GM23338 (cell line): ENCODE data around the gene IL6R.

Source experiments
- EZH2 ChIP-seq: fragments of 200-600 bp; sonication (generic); IDR thresholded peaks from one replicate; pipeline ENCODE4 v1.8.0; 2017; ENCODE audit warnings: antibody characterized with exemption, mild to moderate bottlenecking, low read depth; ENCODE audit not compliant: unreplicated experiment
- EZH2phosphoT487 ChIP-seq: fragments of 200-600 bp; sonication (generic); IDR thresholded peaks from one replicate; pipeline ENCODE4 v1.8.1; 2018; ENCODE audit warnings: antibody characterized with exemption; ENCODE audit not compliant: unreplicated experiment
- JUNB ChIP-seq: IDR thresholded peaks from one replicate; pipeline ENCODE4 v1.6.1; 2016; ENCODE audit warnings: antibody characterized with exemption; ENCODE audit not compliant: unreplicated experiment
- POLR2AphosphoS5 ChIP-seq: IDR thresholded peaks from 2 replicates; pipeline ENCODE4 v1.6.1; 2016; ENCODE audit warnings: antibody characterized with exemption, low read depth
- ZNF114 ChIP-seq: fragments of 250-450 bp; sonication (Bioruptor Pico); IDR thresholded peaks from 2 replicates; pipeline ENCODE4 v1.5.0; 2020; ENCODE audit warnings: mild to moderate bottlenecking, moderate library complexity
- TF ChIP-seq, protein P1 (sequence below), 2 experiments: fragments of 200-600 bp in 1 of 2; sonication (generic) in 1 of 2; conservative IDR thresholded peaks; 2 replicates each; pipeline versions ENCODE4 v1.5.1 to v1.6.1; 2016 to 2017; ENCODE audit warnings: antibody characterized with exemption in 2 of 2, low read depth in 2 of 2, mild to moderate bottlenecking in 2 of 2, moderate library complexity in 1 of 2
- TF ChIP-seq, protein P2 (sequence below): IDR thresholded peaks from one replicate; pipeline ENCODE4 v1.6.1; 2018; ENCODE audit warnings: antibody characterized with exemption; ENCODE audit not compliant: unreplicated experiment
- TF ChIP-seq, protein P3 (sequence below): IDR thresholded peaks from 2 replicates; pipeline ENCODE4 v1.6.1; 2016; ENCODE audit warnings: antibody characterized with exemption

DNA sequence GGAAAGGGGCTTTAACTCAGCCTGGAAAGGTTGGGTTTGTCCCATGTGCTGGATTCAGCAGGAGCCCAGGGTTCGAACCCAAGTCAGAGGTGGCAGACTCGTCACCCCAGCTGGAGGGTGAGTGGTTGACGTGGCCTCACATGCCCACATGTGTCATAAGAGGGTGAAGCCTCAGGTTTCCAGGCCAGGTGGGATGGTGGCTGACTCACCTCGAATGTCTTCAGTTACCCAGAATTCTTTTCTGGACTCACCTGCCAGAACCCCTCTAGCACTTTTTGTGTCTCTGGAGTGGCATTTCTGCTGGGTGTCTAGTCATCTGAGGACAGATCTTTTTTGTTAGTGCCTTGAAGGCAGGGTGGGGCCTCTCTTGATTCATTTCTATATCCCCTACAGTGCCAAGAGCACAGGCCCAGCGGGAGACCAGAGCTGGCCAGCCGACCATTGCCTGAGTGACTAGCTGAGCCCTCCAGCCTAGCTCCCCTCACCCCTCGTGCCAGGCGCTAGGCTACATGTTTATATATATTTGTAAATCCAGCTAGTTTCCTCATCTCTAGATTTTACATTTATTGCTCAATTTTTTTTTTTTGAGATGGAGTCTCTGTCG is 28.1 kb downstream of the IL6R start:
- TF ChIP-seq, protein P1, sequence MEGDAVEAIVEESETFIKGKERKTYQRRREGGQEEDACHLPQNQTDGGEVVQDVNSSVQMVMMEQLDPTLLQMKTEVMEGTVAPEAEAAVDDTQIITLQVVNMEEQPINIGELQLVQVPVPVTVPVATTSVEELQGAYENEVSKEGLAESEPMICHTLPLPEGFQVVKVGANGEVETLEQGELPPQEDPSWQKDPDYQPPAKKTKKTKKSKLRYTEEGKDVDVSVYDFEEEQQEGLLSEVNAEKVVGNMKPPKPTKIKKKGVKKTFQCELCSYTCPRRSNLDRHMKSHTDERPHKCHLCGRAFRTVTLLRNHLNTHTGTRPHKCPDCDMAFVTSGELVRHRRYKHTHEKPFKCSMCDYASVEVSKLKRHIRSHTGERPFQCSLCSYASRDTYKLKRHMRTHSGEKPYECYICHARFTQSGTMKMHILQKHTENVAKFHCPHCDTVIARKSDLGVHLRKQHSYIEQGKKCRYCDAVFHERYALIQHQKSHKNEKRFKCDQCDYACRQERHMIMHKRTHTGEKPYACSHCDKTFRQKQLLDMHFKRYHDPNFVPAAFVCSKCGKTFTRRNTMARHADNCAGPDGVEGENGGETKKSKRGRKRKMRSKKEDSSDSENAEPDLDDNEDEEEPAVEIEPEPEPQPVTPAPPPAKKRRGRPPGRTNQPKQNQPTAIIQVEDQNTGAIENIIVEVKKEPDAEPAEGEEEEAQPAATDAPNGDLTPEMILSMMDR (conservative IDR thresholded peaks at IDR 0.05; ENCODE audit: low read depth in 2 of 2) = no peak
- TF ChIP-seq JUNB (no peak), EZH2 (no peak), POLR2AphosphoS5 (no peak), EZH2phosphoT487 (no peak), ZNF114 (CRISPR knock-in tag) (no peak)
- TF ChIP-seq, protein P2, sequence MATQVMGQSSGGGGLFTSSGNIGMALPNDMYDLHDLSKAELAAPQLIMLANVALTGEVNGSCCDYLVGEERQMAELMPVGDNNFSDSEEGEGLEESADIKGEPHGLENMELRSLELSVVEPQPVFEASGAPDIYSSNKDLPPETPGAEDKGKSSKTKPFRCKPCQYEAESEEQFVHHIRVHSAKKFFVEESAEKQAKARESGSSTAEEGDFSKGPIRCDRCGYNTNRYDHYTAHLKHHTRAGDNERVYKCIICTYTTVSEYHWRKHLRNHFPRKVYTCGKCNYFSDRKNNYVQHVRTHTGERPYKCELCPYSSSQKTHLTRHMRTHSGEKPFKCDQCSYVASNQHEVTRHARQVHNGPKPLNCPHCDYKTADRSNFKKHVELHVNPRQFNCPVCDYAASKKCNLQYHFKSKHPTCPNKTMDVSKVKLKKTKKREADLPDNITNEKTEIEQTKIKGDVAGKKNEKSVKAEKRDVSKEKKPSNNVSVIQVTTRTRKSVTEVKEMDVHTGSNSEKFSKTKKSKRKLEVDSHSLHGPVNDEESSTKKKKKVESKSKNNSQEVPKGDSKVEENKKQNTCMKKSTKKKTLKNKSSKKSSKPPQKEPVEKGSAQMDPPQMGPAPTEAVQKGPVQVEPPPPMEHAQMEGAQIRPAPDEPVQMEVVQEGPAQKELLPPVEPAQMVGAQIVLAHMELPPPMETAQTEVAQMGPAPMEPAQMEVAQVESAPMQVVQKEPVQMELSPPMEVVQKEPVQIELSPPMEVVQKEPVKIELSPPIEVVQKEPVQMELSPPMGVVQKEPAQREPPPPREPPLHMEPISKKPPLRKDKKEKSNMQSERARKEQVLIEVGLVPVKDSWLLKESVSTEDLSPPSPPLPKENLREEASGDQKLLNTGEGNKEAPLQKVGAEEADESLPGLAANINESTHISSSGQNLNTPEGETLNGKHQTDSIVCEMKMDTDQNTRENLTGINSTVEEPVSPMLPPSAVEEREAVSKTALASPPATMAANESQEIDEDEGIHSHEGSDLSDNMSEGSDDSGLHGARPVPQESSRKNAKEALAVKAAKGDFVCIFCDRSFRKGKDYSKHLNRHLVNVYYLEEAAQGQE = no peak
- TF ChIP-seq, protein P3, sequence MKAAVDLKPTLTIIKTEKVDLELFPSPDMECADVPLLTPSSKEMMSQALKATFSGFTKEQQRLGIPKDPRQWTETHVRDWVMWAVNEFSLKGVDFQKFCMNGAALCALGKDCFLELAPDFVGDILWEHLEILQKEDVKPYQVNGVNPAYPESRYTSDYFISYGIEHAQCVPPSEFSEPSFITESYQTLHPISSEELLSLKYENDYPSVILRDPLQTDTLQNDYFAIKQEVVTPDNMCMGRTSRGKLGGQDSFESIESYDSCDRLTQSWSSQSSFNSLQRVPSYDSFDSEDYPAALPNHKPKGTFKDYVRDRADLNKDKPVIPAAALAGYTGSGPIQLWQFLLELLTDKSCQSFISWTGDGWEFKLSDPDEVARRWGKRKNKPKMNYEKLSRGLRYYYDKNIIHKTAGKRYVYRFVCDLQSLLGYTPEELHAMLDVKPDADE = no peak
